ENCODE results near the gene TRABD.

TRABD gene

DNA sequence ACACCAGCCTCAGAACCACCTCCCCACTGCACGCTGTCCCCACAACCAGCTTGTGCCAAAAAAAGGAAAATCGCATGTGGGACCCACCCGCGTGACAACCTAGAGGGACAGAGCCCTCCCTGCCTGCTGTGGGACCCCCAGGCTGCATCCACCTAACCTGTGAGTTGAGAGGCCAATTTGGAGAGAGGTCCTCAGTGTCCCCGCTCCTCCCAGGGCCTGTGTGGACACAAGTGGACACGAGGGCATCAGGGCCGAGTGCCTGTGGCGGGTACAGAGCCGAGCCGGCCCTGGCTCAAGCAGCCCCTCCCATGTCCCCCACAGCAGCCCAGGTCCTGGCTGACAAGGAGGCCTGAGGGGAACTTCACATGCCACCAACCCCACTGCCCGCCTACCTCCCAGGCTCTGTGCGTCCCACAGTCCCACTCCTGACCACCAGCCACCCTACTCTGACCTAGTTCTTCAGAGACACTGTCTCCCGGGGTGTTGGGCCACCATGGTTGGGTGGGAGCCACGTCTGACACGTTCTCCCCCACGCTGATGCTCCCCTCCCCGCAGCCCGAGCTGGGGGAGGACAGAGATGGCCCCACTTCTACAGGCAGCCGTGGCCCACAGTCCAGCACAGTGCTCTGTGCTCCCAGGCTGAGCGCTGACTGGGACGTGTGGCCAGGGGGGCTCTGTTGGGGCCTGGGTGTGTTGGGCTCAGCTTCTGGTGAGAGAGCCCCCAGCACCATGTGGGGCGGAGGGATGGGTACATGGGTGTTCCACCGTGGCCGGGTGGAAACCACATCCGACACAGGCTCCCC, 34.3 kb downstream of the TRABD start:
- no peak for DNase-seq

DNA sequence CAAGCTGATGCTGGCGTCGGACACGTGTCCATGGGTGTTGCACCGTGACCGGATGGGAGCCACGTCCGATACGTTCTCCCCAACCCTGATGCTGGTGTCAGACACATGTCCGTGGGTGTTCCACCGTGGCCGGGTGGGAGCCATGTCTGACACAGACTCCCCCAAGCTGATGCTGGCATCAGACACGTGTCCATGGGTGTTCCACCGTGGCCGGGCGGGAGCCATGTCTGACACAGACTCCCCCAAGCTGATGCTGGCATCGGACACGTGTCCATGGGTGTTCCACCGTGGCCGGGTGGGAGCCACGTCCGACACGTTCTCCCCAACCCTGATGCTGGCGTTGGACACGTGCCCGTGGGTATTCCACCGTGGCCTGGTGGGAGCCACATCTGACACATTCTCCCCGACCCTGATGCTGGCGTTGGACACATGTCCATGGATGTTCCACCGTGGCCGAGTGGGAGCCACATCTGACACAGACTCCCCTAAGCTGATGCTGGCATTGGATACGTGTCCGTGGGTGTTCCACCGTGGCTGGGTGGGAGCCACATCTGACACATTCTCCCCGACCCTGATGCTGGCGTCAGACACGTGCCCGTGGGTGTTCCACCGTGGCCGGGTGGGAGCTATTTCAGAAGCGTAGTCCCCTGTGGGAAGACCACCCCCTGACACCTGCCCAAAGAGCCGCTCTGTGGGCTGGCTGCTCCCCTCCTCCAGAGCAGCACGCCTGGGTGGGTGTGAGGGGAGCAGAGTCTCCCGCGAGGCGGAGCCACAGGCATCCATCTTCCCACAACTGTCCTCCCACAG, 35.1 kb downstream of the TRABD start:
- DNase-seq = no peak

DNA sequence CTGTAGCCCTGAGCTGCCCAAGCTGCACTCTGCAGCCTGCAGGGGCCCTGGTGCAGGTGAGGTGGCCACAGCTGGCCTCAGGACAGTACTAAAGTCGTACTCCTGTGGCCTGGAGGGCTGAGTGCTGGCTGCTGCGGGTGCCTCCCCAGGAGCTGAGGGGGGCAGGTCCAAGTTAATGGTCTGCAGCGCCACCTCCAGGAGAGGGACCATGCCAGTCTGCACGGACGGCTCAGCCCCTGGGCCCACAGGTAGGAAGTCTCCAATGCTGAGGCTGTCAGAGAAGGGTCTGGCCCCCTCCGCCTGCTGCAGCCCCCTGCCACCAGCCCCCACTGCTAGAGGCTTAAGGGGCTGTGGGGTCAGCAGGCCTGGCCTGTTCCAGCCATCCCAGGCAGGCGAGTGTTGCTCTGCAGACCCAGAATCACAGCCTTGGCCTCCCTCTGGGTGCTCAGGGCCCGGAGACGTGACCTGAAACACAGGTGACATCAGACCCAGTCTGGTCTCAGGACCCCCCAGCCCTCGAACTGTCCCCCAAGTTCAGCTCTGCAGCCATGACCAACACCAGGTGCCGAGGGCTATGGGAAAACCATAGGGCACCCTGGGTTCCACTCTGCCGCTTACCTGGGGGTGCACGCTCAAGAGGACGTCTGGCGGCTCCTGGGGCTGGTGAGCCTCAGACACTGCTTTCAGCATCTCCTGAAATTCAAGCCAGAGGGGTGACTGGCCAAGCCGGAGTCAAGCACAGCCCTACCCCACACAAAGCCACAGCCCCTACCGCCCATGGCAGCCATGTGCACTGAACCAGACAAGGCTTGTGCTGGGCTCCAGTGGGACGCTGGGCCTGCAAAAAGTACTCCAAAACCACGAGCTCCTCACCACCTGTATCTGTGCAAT, 35.9 kb downstream of the TRABD start:
- no peak for DNase-seq

DNA sequence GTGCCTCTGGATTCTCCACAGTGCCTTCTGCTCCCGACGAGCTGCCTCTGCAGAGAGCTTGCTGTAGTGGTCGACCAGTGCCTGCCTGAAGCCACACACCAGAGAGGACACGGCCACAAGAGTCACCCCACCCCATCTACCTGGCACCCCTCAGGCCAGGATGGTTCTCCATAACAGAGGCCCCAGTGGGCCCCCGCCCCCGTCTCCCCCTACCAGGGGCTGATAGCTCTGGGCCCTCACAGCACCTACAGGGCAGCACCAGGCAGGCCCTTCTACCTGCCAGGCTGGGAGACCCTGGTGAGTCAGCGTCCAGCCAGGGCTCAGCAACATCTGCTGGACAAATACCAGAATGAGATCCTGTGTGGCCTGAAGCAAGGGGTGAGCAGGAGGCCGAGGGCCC, 36.8 kb downstream of the TRABD start:
- no peak for DNase-seq

DNA sequence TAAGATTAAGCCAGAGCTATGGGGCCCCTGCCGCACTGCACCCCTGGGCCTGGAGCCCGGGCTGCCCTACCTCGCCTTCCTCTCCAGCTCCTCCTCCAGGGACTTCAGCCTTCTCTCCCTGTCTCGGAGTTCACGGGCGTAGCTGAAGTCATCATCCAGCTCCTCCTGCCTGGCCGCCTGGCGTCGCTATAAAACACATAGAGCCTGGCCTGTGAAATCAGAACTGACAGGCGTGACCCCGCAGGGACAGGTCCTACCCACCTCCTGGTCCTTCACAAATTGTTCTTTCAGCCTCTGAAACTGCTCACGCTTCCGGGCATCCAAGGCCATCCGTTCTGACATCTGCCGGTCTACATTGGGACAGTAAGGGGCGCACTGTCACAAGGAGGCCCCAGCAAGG, 38.4 kb downstream of the TRABD start:
- DNase-seq = no peak

DNA sequence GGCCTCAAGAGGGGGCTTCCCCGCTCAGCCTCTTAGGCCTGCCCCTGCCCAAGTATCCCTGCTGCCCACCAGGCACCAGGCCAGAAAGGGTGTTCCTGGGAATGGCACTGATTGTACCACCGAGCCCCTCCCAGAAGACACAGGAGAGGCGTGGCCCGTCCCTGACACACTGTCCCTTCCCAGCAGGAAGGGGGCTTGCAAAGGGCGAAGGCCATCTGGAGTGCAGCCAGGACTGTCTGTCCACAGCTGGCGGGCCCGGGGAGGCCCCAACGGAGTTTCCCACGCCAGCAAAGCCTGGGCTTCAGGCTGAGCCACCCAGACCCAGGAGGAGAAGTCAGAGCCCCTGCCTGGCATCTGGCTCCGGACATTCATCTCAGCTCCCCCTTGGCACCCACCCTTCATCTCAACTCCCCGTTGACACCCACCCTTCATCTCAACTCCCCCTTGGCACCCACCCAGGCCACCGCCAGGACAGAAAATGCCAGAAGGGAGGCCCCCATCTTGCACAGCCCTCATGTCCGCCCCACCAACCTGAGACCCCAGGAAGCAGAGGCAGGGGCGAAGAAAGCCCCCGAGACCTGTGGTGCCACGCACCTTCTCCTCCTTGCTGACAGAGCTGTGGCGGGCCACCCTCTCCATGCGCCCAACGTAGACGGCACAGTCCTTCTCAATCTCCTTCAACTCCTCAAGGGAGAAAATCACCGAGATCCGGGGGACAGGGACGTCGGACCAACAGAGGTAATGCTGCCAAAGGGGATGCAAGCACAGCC, 39.7 kb downstream of the TRABD start:
- DNase-seq = no peak

DNA sequence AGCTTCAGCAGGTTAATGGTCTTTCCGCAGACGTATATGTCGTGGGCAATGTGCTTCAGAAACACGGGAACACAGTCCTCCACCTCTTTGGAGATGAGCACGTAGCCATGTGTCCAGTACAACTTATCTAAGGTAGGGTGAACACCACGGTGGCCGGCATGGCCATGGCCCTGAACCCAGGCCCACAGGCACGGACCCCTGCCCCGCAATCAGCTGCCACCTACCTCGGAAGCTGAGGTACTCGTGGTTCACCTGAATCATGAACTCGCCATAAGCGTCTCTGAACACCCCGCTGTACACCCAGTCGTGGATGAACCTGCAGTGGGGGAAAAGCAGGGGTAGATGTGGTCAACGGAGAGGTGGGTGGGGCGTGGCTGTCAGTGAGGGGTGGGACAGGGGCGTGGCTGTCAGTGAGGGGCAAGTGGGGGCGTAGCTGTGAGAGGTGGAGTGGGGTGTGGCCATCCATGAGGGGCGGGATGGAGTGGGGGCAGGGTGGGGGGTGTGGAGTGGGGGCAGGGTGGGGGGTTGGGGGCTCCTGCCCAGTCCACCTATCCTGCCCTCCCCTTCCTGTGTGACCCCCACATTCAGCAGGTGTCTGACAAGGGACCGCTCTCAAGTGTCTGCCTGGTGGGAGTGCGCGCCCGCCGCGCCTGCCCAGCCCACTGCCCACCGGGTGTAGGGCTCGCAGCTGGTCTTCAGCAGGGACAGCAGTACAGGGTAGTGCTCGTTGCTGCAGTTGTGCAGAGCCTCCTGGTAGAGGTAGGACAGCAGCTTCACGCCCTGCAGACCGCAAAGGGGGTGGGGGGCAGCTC, 40.6 kb downstream of the TRABD start:
- DNase-seq = no peak

DNA sequence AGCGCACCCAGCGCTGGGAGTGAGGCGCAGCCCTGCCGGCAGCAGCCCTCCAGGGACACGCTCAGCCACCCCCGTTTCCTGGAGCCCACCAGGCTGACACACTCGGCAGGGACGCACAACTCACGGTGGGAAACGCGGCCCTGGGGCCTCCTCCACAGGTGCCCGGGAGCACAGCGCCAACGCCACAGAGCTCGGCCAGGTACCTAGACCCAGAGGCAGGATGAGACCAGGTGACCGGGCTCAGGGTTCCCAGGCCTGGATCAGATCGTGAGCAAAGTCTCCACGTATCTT, 41.1 kb downstream of the TRABD start:
- no peak for DNase-seq

DNA sequence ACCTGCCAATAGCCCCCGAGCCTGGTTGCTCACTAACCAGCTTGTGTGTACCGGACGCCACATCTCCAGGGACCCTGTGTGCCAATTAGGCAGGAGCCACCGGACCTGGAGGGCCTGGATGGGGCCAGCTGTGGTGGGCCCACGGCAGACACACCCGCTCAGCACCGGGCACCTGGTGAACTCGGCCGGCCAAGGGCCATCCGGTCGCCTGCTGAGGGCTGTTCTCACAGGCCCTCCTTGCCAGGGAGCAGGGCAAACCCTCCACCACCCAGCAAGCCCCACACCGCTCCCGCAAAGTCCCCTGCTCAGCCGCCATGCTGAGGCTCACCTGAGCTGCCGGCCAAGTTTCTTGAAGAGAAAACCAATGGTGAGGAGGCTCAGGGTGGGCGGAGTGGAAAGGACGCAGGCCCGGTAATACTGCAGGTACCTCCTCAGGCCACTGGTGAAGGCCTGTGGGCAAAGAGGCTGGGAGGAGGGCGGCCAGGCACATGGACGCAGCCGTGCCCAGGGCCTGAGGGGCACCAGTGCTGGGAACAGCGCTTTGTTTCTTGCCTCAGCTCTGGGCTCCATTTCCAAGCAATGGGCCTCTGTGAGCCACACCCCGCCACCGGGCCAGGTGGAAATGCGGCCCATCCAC, 42.0 kb downstream of the TRABD start:
- no peak for DNase-seq

DNA sequence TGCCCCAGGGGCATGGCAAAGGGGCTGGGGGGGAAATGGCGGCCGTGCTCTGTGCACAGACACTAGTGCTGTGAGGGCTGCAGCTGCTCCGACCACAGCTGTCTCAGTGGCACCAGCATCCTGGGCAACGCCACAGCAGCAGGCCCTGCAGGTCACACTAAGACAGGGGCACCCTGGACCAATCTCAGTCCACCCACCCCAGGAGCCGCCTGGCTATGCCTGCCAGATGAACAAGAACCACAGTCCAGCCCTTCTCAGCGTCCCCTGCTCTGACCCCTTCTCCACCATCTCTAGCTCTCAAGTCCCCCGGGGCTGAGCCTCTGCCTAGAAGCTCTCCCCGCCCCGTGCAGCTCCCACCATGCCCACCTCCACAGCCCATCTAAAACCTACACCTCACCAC, 42.7 kb downstream of the TRABD start:
- no peak for DNase-seq

DNA sequence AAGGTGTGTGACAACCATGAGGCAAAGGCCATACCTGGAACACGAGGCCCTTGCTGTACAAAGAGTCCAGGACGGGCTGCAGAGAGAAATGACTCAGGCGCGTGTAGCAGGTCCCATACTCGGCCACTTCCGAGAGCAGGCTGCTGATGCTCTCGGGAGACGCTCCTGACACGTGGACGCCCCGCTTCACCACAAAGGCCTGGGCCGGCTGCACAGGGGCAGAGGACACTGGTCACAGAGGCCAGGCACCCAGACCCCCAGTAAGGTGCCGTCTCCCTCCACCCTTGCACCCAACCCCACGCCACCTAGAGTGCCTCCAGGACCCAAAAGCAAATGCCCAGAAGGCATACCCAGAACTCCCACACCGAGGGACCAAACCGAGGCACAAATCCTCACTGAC, 43.7 kb downstream of the TRABD start:
- no peak for DNase-seq

DNA sequence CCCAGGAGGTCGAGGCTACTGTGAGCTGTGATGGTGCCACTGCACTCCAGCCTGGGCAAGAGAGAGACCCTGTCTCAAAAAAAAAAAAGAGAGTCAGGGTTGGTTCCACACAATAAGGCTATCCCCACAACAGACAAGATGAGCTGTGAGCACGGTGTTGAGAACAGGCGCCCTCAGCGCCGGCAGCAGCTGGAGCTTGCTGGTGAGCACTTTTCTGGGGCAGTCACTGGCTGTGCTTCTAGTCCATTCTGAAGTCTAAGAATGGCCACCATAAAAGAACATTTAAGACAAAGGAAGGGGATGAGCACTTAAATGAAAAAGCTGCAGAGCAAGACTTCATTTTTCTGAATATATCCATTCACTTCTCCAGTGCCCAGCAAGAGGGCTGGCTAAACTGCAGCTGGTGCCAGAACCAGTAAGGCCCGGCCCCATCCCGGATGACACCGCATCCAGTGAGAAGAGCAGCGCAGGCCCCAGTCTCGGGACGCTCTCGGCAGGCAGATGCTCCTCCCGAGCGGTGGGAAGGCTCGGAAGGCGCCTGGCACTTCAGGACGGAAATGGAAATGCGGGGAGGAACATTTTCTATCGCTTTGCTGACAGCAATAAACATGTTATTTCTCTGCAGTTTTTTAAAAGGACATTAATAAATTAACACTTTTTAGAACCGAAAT, 46.9 kb downstream of the TRABD start:
- DNase-seq = no peak

DNA sequence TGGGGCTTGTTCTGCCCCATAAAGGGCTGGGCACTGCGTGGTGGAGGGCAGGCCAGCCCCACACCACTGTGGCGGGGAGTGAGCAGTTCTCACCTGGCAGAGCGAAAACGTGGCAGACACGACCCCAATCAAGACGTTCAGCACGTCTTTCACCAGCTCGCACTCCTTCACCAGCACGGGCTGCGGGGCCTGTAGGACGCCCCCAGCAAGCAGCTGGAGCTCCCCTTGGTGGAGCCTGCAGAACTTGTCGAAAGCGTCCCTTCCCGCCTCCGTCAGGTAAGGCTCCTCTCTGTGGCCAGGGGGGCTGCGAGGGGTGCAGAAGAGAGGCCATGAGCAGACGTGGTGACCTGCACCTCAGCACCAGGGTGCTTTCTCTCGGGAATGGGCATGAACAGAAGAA, 47.5 kb downstream of the TRABD start:
- no peak for DNase-seq

DNA sequence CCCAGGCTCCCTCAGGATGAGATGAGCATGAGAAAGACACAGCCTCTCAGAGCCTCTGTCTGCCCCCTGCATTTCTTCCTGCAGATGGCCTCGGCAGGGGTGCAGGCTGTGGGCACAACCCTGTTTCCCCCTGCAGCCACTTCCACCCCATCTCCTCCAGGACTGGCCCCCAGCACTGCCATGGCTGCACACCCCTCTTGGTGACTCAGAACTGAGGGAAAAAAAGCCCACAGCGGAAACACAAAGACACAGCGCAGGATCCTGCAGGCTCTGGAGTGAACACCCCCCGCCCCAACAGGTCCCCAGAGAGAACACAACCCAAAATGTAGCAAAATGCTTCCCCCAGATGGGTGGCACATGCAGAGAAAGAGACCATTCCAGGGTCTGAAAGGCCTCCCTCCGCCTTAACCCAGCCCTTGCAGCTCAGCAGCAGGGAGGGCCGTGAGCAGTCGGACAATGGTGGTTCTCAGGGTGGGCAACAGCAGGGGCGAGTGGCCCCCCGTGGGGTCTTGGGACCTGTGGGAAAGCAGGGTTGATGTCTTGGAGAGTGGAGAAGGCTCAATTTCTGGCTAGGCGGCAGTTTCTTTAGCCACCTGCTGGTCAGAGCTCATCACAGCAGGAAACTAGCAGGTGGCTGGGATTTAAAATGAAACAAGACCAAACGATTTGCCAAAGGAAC, 51.2 kb downstream of the TRABD start:
- DNase-seq = no peak

DNA sequence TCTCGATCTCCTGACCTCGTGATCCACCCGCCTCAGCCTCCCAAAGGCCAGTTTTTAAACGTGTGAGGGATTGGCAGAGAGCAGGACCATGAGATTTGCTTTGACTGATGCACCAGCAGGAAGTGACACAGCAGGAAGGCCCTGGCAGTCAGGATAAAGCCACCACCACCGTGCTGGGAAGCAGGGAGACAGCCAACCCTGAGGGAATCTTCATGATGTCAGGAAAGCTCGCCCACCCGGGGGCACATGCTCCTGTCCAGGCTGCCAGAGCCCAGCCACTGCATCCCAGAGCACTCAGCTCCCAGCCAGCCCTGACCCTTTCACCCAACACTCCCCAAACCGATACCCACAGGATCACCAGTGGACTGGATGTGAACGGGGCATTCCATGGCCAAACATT, 53.0 kb downstream of the TRABD start:
- no peak for DNase-seq

DNA sequence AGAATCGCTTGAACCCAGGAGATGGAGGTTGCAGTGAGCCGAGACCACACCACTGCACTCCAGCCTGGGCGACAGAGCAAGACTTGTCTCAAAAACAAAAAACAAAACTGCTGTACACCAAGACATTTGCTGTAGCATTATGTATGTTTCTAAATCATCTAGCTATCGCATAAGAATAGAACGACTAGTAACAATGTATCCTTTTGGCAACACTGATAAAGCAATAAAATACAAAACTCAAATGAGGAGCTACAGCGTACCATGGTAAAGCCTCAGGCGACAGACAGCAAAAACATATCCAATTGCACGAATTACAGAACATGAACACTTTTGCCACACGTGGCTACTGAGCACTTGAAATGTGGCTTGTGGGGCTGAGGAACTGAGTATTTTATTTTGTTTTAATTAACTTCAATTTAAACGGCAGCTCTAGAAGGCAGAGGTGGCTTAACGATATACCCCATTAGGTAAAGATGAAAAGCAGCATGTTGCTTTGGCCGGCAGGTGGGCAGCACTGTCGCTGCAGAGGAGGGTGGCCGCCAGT, 56.8 kb downstream of the TRABD start:
- no peak for DNase-seq

DNA sequence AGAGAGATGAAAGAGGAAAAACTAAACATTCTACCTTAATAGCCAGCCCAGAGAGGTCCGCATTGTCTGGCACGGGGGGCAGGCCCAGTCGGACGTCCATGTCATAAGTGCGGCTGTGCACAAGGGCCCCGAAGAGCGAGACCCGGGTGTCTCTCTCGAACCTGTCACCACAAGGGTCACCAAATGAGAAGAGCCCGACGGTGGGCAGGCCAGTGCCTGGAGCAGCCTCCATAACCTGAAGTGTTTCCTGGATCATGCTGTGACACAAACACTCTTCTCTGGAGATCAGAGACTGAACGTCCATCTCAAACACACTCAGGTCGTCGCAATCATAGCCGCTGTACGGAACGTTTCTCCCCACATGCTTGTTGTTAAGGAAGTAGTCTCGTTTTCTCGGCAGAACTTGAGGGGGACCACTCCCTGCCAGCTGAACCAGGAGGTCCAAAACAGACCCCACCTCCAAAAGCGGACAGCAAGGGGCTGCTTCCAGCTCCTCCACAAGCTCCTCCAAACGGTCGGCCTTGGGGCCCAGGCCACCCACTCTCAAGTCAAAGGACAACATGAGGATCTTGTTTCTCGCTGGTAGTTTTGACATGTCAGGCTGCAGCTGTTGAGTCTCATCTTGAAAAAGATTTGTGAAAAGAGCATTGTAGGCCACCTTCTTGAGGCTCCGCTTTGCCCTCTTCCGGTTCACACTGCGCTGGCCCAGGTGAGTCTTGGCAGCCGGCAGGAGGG, 58.1 kb downstream of the TRABD start:
- DNase-seq = no peak

DNA sequence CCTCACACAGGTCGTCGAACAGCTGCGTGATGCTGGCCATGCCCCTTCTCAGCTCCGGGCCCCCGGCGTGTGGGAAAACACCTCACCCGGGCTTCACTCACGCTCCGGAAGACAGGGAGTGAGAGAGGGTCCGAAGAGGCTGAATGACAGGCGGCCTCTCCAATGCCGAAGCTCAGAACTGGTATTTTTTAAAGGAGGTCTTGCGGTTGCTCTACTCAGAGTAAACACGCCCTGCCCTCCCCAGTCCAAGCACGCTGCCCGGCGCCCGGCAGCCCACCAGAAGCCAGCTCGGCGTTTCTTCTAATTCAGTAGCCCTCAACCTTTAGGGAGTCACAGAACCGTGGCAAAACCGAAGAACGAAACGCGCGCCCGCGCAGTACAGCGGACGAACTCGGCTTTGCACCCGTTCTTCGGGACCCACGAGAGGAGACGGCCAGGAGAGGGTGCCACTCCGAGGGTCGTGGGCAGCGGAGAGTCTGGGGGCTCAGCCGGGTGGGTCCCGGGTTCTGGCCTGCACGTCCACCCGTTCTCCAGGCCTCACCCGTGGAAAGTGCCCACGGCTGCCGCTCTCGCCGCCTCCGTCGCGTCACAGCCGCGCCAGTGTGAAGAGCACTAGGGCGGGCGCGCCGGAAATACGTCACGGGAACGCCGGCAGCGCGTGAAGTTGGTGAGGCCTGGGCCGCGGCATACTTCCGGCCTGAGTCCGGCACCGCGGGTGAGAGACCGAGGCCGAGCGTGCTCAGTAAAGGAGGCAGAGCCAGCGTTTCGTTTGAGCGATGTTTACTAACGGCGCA, 58.9 kb downstream of the TRABD start, which contains the start of gene TUBGCP6:
Gene TUBGCP6 (minus strand): TSS at position 604 of the 794 bp plus-strand sequence. CDS start 564 bp downstream, at position 40.
- peak; percentile 85 to 91 for DNase-seq

All from NCI-H1930 (cell line).